ENCODE measurements around the gene PEA15.

Gene PEA15

GRCh38 chr1:160245434-160245833 is 40.2 kb downstream of the PEA15 start:
- no peak overlapping the region for H3K27ac ChIP-seq

GRCh38 chr1:160247053-160247452 is 41.9 kb downstream of the PEA15 start:
- no peak overlapping the region for H3K27ac ChIP-seq

More at GRCh38 chr1:160245434-160245833, 40.2 kb downstream of the PEA15 start:
- H3K4me3 ChIP-seq, result no peak overlapping the region
- no peak for TF ChIP-seq CTCF (IDR thresholded peaks at IDR 0.05)
- DNase-seq (ENCODE audit: low spot score), result no peak

GRCh38 chr1:160251011-160251410 is 45.8 kb downstream of the PEA15 start:
- DNase-seq (ENCODE audit: low spot score), result no peak
- H3K4me3 ChIP-seq, result no peak overlapping the region
- TF ChIP-seq CTCF (IDR thresholded peaks at IDR 0.05), result no peak
- H3K27ac ChIP-seq, result no peak overlapping the region

More at GRCh38 chr1:160247053-160247452, 41.9 kb downstream of the PEA15 start:
- DNase-seq (ENCODE audit: low spot score), result no peak
- no peak for TF ChIP-seq CTCF (IDR thresholded peaks at IDR 0.05)
- no peak overlapping the region for H3K4me3 ChIP-seq

GRCh38 chr1:160251687-160252526 is 46.7 kb downstream of the PEA15 start:
- TF ChIP-seq CTCF (IDR thresholded peaks at IDR 0.05), result peak; percentile 43
- Histone ChIP-seq H3K27ac (peak overlapping the region in 1 of 2 donors; percentile 24), H3K4me3 (no peak overlapping the region)
- no peak for DNase-seq (ENCODE audit: low spot score)

GRCh38 chr1:160255781-160256300 is 50.7 kb downstream of the PEA15 start:
- no peak for DNase-seq (ENCODE audit: low spot score)
- no peak overlapping the region for H3K27ac ChIP-seq
- H3K4me3 ChIP-seq, result no peak overlapping the region
- TF ChIP-seq CTCF (IDR thresholded peaks at IDR 0.05), result no peak

- no peak for DNase-seq (ENCODE audit: low spot score)
- TF ChIP-seq CTCF (IDR thresholded peaks at IDR 0.05), result no peak
- H3K27ac ChIP-seq, result no peak overlapping the region
- no peak overlapping the region for H3K4me3 ChIP-seq
Observed at GRCh38 chr1:160256396-160257046, 51.3 kb downstream of the PEA15 start.

All from coronary artery (tissue), 2 donors.